NCI-H2081 (cell line): ENCODE data around the gene MAFG.

Experiments
- DNase-seq, 2 experiments: peaks; one replicate each; lab custom pipeline; 2025; lab: John Stamatoyannopoulos, UW

MAFG gene

DNA sequence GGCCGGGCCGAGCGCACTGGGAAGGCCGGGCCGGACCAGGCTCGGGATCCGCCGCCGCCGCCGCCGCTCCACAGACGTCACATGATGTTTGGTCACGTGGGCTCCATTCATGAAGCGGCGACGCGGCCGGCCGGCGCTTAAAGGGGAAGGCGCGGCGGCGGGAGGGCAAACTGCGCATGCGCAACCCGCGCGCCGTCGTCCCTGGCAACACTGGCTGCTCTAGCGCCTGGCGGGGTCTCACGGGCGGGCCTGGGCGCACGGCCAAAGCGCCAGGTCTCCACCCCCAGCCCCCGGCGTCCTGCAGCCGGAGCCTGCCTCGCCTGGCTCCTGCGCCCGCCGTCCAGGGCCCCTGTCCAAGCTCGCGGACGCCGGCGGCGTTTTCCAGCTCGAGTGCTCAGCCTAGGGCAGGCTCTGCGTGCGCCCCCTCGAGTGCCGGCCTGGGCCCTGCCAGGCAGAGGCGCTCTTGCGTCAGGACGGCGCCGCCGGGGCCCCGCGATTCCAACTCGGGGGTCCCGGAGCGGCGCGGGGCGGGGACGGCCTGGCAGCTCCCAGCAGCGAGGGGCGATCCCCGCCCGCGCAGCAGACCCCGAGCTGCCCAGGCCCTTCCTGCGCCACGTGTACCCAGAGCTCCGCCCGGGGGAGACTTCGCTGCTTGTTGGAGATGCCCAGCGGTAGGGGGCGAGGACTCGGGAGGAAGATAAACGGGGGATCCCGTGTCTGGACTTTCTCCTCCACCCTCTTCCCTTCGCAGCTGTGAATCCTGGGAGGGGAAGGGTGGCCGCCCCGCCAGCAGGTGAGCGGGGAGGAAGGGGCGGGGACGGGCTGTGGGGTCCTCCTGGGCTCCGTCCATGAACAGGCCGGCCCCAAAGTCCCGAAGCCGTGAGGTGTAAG lies at the start of gene MAFG:
MAFG (minus strand) TSS at position 83 of the 891 bp plus-strand sequence. CDS start 4,550 bp downstream, outside the sequence.
- DNase-seq: peak; percentile 98

DNA sequence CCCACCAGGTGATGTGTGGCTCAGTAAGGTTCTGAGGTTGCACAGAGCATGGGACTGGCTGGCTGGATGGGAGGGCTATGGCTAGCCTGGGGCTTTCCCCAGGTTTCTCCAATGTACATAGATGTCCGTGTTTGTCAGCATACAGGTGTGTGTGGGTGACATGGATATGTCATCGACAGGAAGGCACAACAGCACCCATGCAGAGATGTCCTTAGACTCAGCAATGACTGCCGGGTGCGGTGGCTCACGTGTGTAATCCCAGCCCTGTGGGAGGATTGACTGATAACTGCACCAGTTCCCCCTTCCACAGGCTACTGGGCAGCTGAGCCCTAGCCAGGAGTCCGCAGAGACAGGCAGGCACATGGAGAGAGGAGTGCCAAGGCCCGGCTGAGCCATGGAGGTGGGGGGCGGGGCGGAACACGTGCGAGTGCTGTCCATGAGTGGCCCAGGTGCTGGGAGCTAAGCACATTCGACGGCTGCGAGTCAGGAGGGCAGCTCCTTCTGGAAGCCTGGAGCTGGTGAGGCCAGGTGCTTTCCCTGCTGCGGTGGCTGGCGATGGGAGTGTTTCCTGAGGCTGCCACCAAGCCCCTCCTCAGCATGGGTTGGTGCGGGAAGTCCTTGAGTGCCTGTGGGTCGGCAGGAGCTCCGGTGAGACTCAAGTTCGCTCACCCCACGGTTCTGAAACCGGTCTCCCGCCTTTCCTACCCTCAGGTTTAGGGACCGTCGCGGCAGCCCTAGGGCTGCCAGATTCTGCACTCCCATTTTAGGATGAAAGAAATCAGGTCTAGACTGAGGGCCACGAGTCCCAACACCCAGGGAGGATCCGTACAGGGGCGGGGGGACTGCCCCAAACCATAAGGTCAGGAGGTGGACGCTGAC lies 49.0 kb upstream of the MAFG start:
- peak in 1 of 2 experiments; percentile 64 for DNase-seq

DNA sequence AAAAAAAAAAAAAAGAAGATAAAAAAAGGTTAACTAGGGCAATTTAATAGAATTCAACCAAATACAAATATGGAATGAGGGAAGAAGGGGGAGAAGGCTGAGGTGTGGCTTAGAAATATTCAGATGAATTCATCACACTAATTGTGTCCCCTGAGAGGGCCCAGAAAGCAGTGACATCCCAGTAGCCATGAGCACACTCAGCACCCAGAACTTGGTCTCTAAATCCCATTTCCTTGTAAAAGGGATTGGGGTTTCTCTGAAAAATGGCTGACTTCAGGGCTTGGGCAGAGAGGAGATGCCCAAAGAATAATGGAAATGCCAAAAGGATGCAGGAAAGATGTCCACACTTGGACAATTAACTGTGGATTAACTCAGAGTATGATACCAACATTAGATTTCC lies 45.9 kb upstream of the MAFG start:
- DNase-seq: no peak

- DNase-seq: no peak
Measured at GRCh38 chr17:81968850-81969812, 41.6 kb upstream of the MAFG start.

DNA sequence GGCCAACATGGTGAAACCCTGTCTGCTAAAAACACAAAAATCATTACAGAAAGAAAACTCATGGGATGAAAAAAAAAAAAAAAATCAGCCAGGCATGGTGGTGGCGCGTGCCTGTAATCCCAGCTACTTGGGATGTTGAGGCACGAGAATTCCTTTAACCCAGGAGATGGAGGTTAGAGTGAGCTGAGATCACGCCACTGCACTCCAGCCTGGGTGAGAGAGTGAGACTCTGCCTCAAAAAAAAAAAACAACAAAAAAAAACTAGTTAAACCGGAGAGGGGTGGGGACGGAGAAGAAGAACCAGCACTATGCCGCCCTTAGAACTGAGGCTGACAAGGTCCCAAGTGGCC lies 40.8 kb upstream of the MAFG start:
- no peak for DNase-seq

DNA sequence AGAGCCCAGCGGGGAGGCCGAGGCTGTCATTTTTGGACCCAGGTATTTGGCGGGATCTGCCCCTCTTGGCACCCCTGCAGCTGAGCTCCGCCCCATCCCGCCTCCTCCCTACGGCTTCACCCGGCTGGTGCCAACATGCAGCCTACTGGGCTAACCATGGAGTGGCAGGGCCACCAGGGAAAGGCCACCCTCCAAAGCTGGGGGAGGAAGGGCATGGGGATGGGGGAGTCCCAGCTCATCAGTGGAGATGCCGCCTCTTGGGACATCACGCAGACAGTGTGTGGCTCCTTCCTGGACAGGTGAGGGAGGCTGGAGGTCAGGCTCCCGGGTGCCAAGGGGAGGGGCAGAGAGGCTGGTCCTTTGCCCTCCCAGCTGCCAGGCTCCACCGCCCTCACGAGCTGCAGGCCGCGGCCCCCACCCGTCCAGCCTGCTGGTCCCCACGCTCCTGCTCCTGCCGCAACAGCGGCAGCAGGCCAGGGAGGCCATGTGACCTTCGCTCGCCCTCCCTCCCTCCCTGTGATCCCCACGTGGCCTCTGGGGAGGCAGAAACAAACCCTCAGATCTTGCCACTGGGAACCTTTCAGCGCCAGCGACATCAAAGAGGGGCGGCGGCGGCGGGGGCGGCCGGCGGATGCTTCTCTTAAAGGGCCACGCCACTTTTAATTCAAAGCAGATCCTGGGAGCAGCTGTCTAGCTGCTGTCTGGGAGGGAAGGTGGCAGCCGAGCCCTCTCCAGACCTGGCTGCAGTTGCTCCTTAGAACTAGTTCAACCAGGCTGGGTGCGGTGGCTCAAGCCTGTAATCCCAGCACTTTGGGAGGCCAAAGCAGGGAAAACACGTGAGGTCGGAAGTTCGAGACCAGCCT lies 40.2 kb upstream of the MAFG start:
- DNase-seq: no peak

- DNase-seq: no peak
Measured at GRCh38 chr17:81967244-81967532, 39.7 kb upstream of the MAFG start.

- DNase-seq: no peak
Measured at GRCh38 chr17:81966343-81967243, 39.1 kb upstream of the MAFG start.

DNA sequence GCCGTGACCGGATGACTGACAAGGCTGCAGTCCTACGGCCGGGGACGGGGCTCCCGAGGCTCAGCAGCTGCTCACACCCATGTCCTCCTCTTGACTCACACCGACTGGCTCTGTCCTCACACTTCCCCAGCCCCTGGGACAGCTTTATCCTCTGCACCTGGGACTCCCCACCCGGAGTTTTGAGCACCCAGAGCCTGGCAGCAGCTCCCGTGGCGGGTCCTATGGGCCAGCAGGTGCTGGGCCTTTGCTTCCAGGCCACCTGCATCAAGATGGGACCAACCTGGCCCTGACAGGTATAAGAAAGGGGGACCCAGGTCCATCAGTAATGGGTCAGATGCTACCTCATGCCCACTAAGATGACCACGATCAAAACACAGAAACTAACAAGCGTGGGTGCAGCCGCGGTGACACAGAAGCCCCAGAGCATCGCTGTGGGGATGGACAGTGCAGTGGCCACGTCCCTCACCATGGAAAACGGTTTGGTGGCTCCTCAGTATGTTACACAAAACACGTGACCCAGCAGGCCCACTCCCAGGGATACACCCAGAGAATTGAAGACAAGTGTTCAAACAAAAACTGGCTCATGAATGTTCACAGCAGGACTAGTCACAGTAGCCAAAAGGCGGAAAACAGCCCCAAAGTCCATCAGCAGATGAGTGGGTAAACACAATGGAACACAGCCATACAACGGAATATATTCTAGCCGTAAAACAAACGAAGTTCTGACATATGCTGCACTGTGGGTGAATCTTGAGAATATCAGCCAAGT lies 36.7 kb upstream of the MAFG start:
- no peak for DNase-seq

GRCh38 chr17:81962499-81963441 lies 35.2 kb upstream of the MAFG start:
- no peak for DNase-seq

- DNase-seq: no peak
Measured at GRCh38 chr17:81961521-81962498, 34.3 kb upstream of the MAFG start.

- DNase-seq: peak in 1 of 2 experiments; percentile 28
Measured at GRCh38 chr17:81961087-81961511, 33.6 kb upstream of the MAFG start, which contains the start of gene NOTUM. TSS of gene NOTUM (minus strand) at chr17:81961187. CDS start at chr17:81960909, 278 bp downstream.

GRCh38 chr17:81960130-81960958 lies 32.8 kb upstream of the MAFG start:
- DNase-seq: no peak

GRCh38 chr17:81959362-81960129 lies 32.0 kb upstream of the MAFG start:
- DNase-seq: peak; percentile 50 to 52
